K562 (cell line): ENCODE results near the gene TRAPPC1. TPM values are rescaled to one million over a fixed set of nuclear protein-coding genes. Genes with fewer than 3 reads are reported as not detected.
A peak's percentile ranks its signal among the peaks of the same experiment; 100 is the strongest.

Experiments
- ASH1L ChIP-seq: fragments of 450-650 bp; IDR thresholded peaks from 2 replicates; pipeline ENCODE4 v1.6.1; 2018; ENCODE audit warnings: borderline replicate concordance, mild to moderate bottlenecking, low read depth; ENCODE audit not compliant: partially characterized antibody
- CHD1 ChIP-seq: fragments of 200-600 bp; sonication (generic); IDR thresholded peaks from one replicate; pipeline ENCODE4 v1.6.1; 2012; ENCODE audit warnings: mild to moderate bottlenecking, moderate library complexity, low read length, inconsistent platforms
- E2F5 ChIP-seq: sonication (generic); formaldehyde crosslinking; IDR thresholded peaks from 2 replicates; pipeline ENCODE4 v1.8.0; 2022; ENCODE audit warnings: mild to moderate bottlenecking, missing genetic modification reagents
- FOXK2 ChIP-seq, 2 experiments: fragments of 450-650 bp; IDR thresholded peaks in 1 of 2; conservative IDR thresholded peaks in 1 of 2; 2 replicates each; pipeline ENCODE4 v1.6.1; 2016; ENCODE audit warnings: low read depth in 2 of 2, mild to moderate bottlenecking in 1 of 2
- FOXM1 ChIP-seq, 2 experiments: fragments of 450-650 bp in 1 of 2; sonication (generic) in 1 of 2; formaldehyde crosslinking in 1 of 2; IDR thresholded peaks; 2 replicates each; pipeline versions ENCODE4 v1.6.1 to v1.9.0; 2017 to 2022; ENCODE audit warnings: low read depth in 2 of 2, mild to moderate bottlenecking in 2 of 2, missing genetic modification reagents in 1 of 2, moderate library complexity in 1 of 2
- HOXB6 ChIP-seq: fragments of 250-450 bp; sonication (Bioruptor Pico); IDR thresholded peaks from 2 replicates; pipeline ENCODE4 v1.5.1; 2022; ENCODE audit warnings: mild to moderate bottlenecking, borderline replicate concordance
- ID3 ChIP-seq, 2 experiments: fragments of 250-450 bp in 1 of 2; fragments of 450-650 bp in 1 of 2; sonication (Bioruptor Pico) in 1 of 2; IDR thresholded peaks; 2 replicates each; pipeline versions ENCODE4 v1.6.1 to v1.8.0; 2016 to 2021; ENCODE audit warnings: mild to moderate bottlenecking in 2 of 2, moderate library complexity in 2 of 2, missing compliant biosample characterization in 1 of 2, missing genetic modification characterization in 1 of 2
- MAX ChIP-seq: sonication (generic); formaldehyde crosslinking; IDR thresholded peaks from 2 replicates; pipeline ENCODE4 v1.9.0; 2022; ENCODE audit warnings: mild to moderate bottlenecking, missing genetic modification reagents
- MYBL2 ChIP-seq, 2 experiments: fragments of 450-650 bp in 1 of 2; sonication (generic) in 1 of 2; formaldehyde crosslinking in 1 of 2; IDR thresholded peaks; 2 replicates each; pipeline versions ENCODE4 v1.6.1 to v1.8.1; 2017 to 2022; ENCODE audit warnings: borderline replicate concordance in 1 of 2, inconsistent platforms in 1 of 2, low read depth in 1 of 2, mild to moderate bottlenecking in 1 of 2, missing genetic modification reagents in 1 of 2, moderate library complexity in 1 of 2
- PHF8 ChIP-seq: fragments of 200-600 bp; sonication (generic); IDR thresholded peaks from 2 replicates; pipeline ENCODE4 v1.6.1; 2012; ENCODE audit warnings: mixed run types, mild to moderate bottlenecking, inconsistent platforms, low read length, moderate library complexity, borderline replicate concordance
- POLR3G ChIP-seq: IDR thresholded peaks from 2 replicates; pipeline ENCODE4 v1.6.1; 2011; ENCODE audit not compliant: insufficient read length, insufficient replicate concordance; ENCODE audit errors: extremely low read depth
- RCOR1 ChIP-seq, 2 experiments: IDR thresholded peaks; 2 replicates each; pipeline ENCODE4 v1.6.1; 2012; ENCODE audit warnings: low read depth in 2 of 2, low read length in 2 of 2, borderline replicate concordance in 1 of 2, improper control_type of control experiment in 1 of 2
- SMAD1 ChIP-seq: fragments of 150-350 bp; IDR thresholded peaks from 2 replicates; pipeline ENCODE4 v1.6.1; 2014; ENCODE audit warnings: low read length, low read depth; ENCODE audit not compliant: partially characterized antibody
- THAP7 ChIP-seq: fragments of 250-450 bp; sonication (Bioruptor Pico); IDR thresholded peaks from 2 replicates; pipeline ENCODE4 v1.5.0; 2021
- TRIM28 ChIP-seq: fragments of 450-650 bp; IDR thresholded peaks from 2 replicates; pipeline ENCODE4 v1.6.1; 2017
- ZNF398 ChIP-seq: fragments of 250-450 bp; sonication (Bioruptor Pico); IDR thresholded peaks from 2 replicates; pipeline ENCODE4 v1.8.0; 2021; ENCODE audit warnings: moderate library complexity, mild to moderate bottlenecking, inconsistent platforms
- ZNF512 ChIP-seq: IDR thresholded peaks from 2 replicates; pipeline ENCODE4 v1.6.1; 2016; ENCODE audit warnings: missing genetic modification characterization, missing compliant biosample characterization
- ZNF699 ChIP-seq: fragments of 250-450 bp; sonication (Bioruptor Pico); IDR thresholded peaks from 2 replicates; pipeline ENCODE4 v1.8.0; 2021; ENCODE audit warnings: mild to moderate bottlenecking, moderate library complexity; ENCODE audit not compliant: insufficient replicate concordance
- ZSCAN29 ChIP-seq: fragments of 450-650 bp; IDR thresholded peaks from 2 replicates; pipeline ENCODE4 v1.6.1; 2017
- polyA plus RNA-seq, 8 experiments: library from polyadenylated mRNA; depleted of rRNA in 4 of 8; stranded (reverse) in 5 of 8; unstranded in 3 of 8; fragments of >200 nt; fragmentation: Nextera tagmentation in 2 of 8; fragmentation: Illumina TruSeq in 1 of 8; extraction: Ambion mirVana in 2 of 8; extraction: Trizol in 1 of 8; gene quantifications; 2 replicates each; pipeline versions ENCODE4 v1.2.1 to v1.2.3, GENCODE V29; 2011 to 2014; ENCODE audit warnings: inconsistent platforms in 1 of 8, missing spikeins in 1 of 8
- total RNA-seq, 7 experiments: library from RNA; depleted of rRNA in 6 of 7; stranded (reverse); fragments of >200 nt in 6 of 7; fragmentation: Illumina TruSeq in 2 of 7; extraction: Trizol in 2 of 7; gene quantifications; 2 replicates each; pipeline versions ENCODE4 v1.2.1 to v1.2.3, GENCODE V29; 2011 to 2021; ENCODE audit warnings: low replicate concordance in 1 of 7

TRAPPC1 gene
- total and polyA plus RNA-seq, 9 of the 15 experiments (the other 6 are each of a cell fraction or from before 2014, with no cell fraction given): 11.7 to 82.8 (median 36.2) TPM

GRCh38 chr17:7915611-7916384, 15.9 kb downstream of the TRAPPC1 start, which contains the start of gene RNF227 (continued):
- no peak for TF ChIP-seq SMAD1
- no peak for TF ChIP-seq MYBL2 (IDR thresholded peaks at IDR 0.05; ENCODE audit: low read depth)
- no peak for TF ChIP-seq MYBL2 (CRISPR knock-in tag; IDR thresholded peaks at IDR 0.05; ENCODE audit: borderline replicate concordance)
- no peak for TF ChIP-seq ID3 (CRISPR knock-in tag; IDR thresholded peaks at IDR 0.05)
- TF ChIP-seq ID3 (tag; IDR thresholded peaks at IDR 0.05): no peak
- no peak; a peak in 1 of 4 replicates for TF ChIP-seq RCOR1 (IDR thresholded peaks at IDR 0.05; ENCODE audit: borderline replicate concordance in 1 of 2, low read depth in 2 of 2, low read length in 2 of 2)
- peak; percentile 82; the same call in 1 of the 2 replicates for TF ChIP-seq PHF8
- no peak for TF ChIP-seq FOXK2 (conservative IDR thresholded peaks at IDR 0.05 in 1 of 2, IDR thresholded peaks at IDR 0.05 in 1 of 2; ENCODE audit: low read depth in 2 of 2)
- TF ChIP-seq MAX (CRISPR knock-in tag): peak; percentile 96
- no peak for TF ChIP-seq ASH1L
- TF ChIP-seq ZNF512 (tag): no peak
- no peak for TF ChIP-seq ZNF398 (CRISPR knock-in tag)
- TF ChIP-seq CHD1: no peak
- no peak for TF ChIP-seq THAP7 (CRISPR knock-in tag)
- TF ChIP-seq E2F5 (CRISPR knock-in tag): peak; percentile 61; the same call in 1 of the 2 replicates
- TF ChIP-seq FOXM1 (IDR thresholded peaks at IDR 0.05; ENCODE audit: low read depth): no peak
- no peak for TF ChIP-seq FOXM1 (CRISPR knock-in tag; IDR thresholded peaks at IDR 0.05; ENCODE audit: low read depth)
- TF ChIP-seq ZSCAN29: no peak
- TF ChIP-seq HOXB6 (CRISPR knock-in tag): no peak
- TF ChIP-seq TRIM28: no peak
- TF ChIP-seq POLR3G: no peak
- no peak for TF ChIP-seq ZNF699 (CRISPR knock-in tag)
